ENCODE measurements around the gene UBE4B. TPM values are rescaled to one million over a fixed set of nuclear protein-coding genes. Genes with fewer than 3 reads are reported as not detected.
A peak's percentile ranks its signal among the peaks of the same experiment; 100 is the strongest.

UBE4B gene
- total and polyA plus RNA-seq, 2 experiments from 2014 or later: 18.7 to 41.1 TPM

DNA sequence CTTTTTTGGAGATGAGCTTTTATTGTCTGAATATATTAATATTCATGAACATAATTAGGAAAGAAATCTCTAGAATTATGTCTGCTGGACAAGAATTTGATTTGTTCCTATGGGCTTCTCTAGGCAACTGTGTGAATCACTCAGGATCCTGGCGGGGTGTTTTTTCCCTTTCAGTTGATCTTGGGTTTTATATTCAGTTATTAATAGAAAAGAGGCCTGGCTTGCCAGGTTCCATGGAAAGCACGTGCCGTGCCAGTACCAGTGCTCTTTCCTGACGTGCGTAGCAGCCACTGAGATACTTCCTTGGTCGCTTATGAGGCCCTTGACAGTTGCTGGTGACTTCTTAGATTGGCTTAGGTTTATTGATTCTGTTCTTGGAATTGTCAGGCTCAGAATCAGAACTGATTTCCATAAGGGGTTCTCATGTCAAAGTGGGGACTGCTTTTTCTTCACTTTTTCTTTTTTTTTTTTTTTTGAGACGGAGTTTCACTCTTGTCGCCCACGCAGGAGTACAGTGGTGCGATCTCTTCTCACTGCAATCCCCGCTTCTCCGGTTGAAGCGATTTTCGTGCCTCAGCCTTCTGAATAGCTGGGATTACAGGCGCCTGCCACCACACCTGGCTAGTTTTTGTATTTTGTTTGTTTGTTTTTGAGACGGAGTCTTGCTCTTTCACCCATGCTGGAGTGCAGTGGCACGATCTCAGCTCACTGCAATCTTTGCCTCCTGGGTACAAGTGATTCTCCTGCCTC is 129.0 kb downstream of the UBE4B start:
- no peak for TF ChIP-seq EZH2phosphoT487 (IDR thresholded peaks at IDR 0.05; ENCODE audit: low read depth, severe bottlenecking, unreplicated experiment)
- TF ChIP-seq, protein P1, sequence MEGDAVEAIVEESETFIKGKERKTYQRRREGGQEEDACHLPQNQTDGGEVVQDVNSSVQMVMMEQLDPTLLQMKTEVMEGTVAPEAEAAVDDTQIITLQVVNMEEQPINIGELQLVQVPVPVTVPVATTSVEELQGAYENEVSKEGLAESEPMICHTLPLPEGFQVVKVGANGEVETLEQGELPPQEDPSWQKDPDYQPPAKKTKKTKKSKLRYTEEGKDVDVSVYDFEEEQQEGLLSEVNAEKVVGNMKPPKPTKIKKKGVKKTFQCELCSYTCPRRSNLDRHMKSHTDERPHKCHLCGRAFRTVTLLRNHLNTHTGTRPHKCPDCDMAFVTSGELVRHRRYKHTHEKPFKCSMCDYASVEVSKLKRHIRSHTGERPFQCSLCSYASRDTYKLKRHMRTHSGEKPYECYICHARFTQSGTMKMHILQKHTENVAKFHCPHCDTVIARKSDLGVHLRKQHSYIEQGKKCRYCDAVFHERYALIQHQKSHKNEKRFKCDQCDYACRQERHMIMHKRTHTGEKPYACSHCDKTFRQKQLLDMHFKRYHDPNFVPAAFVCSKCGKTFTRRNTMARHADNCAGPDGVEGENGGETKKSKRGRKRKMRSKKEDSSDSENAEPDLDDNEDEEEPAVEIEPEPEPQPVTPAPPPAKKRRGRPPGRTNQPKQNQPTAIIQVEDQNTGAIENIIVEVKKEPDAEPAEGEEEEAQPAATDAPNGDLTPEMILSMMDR (IDR thresholded peaks at IDR 0.05; ENCODE audit: poor library complexity): no peak
- TF ChIP-seq EZH2 (IDR thresholded peaks at IDR 0.05; ENCODE audit: borderline replicate concordance): no peak
- no peak for DNase-seq (ENCODE audit: low spot score)
- Histone ChIP-seq H3K4me2 (no peak overlapping the region), H3K27ac (no peak overlapping the region), H3K27me3 (no peaks in the 10 kb centered on the region), H3K4me1 (ENCODE audit: insufficient read depth) (peaks cover 8% of the 10 kb centered on the region), H3K9me3 (ENCODE audit: low read depth) (no peaks in the 10 kb centered on the region), H3K9me2 (replicated peaks; ENCODE audit: insufficient read depth) (no peaks in the 10 kb centered on the region), H3K36me3 (replicated peaks; ENCODE audit: insufficient read depth, low read depth) (no peaks in the 10 kb centered on the region), H3K79me2 (no peaks in the 10 kb centered on the region), H4K20me1 (ENCODE audit: insufficient read depth, poor library complexity, severe bottlenecking) (no peaks in the 10 kb centered on the region), H3K4me3 (no peak overlapping the region), H2AFZ (no peak overlapping the region)
- 93% methylated on average over 17 of the region's 17 CpGs for WGBS (ENCODE audit: low lambda C conversion rate, missing lambda C conversion rate)

DNA sequence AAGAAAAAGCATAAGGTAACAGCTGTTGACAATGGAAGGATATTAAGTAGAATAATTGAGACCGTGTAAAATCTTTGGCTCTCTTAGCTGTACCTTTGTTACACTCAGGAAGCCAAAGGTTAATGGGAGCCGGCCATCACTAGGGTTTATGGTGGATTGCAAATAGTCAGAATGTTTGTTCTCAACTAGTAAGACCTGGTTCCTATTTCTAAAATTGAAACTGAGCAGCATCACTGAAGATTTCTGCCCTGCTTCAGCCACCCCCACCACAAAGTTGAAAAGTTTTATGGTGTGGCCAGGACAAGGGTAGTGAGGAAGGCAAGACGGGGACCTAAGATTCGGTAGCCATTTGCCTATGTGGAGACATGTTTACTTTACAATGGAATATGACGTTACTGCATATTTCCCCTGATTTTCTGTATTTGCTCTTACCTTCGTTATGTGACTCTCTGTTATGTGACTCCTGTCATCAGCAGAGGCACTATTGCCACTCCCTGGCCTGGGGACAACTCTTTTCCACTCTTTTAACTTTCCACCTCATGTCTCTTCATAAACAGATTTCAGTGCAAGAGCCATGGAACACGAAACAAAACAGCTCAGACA is 136.3 kb downstream of the UBE4B start:
- no peak for DNase-seq (ENCODE audit: low spot score)
- Histone ChIP-seq H3K36me3 (replicated peaks; ENCODE audit: insufficient read depth, low read depth) (no peaks in the 10 kb centered on the region), H3K9me2 (replicated peaks; ENCODE audit: insufficient read depth) (no peaks in the 10 kb centered on the region), H2AFZ (no peak overlapping the region), H3K27ac (peak overlapping the region; percentile 88), H3K79me2 (no peaks in the 10 kb centered on the region), H3K4me2 (peak overlapping the region; percentile 19), H3K9me3 (ENCODE audit: low read depth) (no peaks in the 10 kb centered on the region), H3K4me3 (no peak overlapping the region), H3K27me3 (no peaks in the 10 kb centered on the region), H3K4me1 (ENCODE audit: insufficient read depth) (peaks cover 24% of the 10 kb centered on the region), H4K20me1 (ENCODE audit: insufficient read depth, poor library complexity, severe bottlenecking) (no peaks in the 10 kb centered on the region)
- no peak for TF ChIP-seq EZH2phosphoT487 (IDR thresholded peaks at IDR 0.05; ENCODE audit: low read depth, severe bottlenecking, unreplicated experiment)
- TF ChIP-seq EZH2 (IDR thresholded peaks at IDR 0.05; ENCODE audit: borderline replicate concordance): no peak
- TF ChIP-seq, protein P1 (IDR thresholded peaks at IDR 0.05; ENCODE audit: poor library complexity): no peak
- 64% methylated on average over 7 of the region's 7 CpGs for WGBS (ENCODE audit: low lambda C conversion rate, missing lambda C conversion rate)

DNA sequence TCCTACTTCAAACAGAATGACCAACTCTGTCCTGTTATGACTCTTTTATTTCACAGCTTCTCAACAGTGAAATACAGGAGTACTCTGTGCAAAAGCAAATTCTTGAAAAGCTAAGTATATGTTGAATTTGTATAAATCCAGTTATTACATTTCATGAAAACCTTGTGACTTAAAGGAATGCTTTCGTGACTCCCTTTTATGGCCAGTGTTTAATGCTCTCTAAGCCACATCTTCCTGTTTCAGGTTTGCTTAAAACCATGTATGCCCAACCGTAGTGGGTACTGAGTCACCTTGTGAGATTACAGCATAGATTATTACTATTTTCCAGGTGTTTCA is 137.4 kb downstream of the UBE4B start:
- WGBS (ENCODE audit: low lambda C conversion rate, missing lambda C conversion rate): 33% methylated on average over 2 of the region's 2 CpGs
- Histone ChIP-seq H3K27me3 (no peaks in the 10 kb centered on the region), H3K4me2 (no peak overlapping the region), H3K36me3 (replicated peaks; ENCODE audit: insufficient read depth, low read depth) (no peaks in the 10 kb centered on the region), H3K27ac (peak overlapping the region; percentile 88), H3K4me1 (ENCODE audit: insufficient read depth) (peaks cover 24% of the 10 kb centered on the region), H3K9me2 (replicated peaks; ENCODE audit: insufficient read depth) (no peaks in the 10 kb centered on the region), H2AFZ (no peak overlapping the region), H3K79me2 (no peaks in the 10 kb centered on the region), H3K4me3 (no peak overlapping the region), H4K20me1 (ENCODE audit: insufficient read depth, poor library complexity, severe bottlenecking) (no peaks in the 10 kb centered on the region), H3K9me3 (ENCODE audit: low read depth) (no peaks in the 10 kb centered on the region)
- peak; percentile 25 for DNase-seq (ENCODE audit: low spot score)
- TF ChIP-seq EZH2 (IDR thresholded peaks at IDR 0.05; ENCODE audit: borderline replicate concordance) (no peak), EZH2phosphoT487 (IDR thresholded peaks at IDR 0.05; ENCODE audit: low read depth, severe bottlenecking, unreplicated experiment) (no peak)
- TF ChIP-seq, protein P1 (IDR thresholded peaks at IDR 0.05; ENCODE audit: poor library complexity): no peak

All from hepatocyte (in vitro differentiated cells).